Loucy (cell line): Measurements from ENCODE around the gene STMN3.

Experiments used
- H2AFZ ChIP-seq: fragments of 200-600 bp; sonication (generic); 2 replicates; pipeline ENCODE4 v1.6.0; 2016; ENCODE audit warnings: antibody characterized with exemption, mild to moderate bottlenecking, low read length, moderate library complexity
- H3F3A ChIP-seq: fragments of 200-600 bp; 2 replicates; pipeline ENCODE4 v1.6.0; 2016; ENCODE audit warnings: antibody characterized with exemption, low read depth, mild to moderate bottlenecking
- H3K27me3 ChIP-seq: fragments of 200-600 bp; sonication (generic); 2 replicates; pipeline ENCODE4 v1.6.1; 2014; ENCODE audit warnings: low read length, mild to moderate bottlenecking; ENCODE audit not compliant: insufficient read depth, poor library complexity, severe bottlenecking
- H3K36me3 ChIP-seq: fragments of 200-600 bp; sonication (generic); 2 replicates; pipeline ENCODE4 v1.6.1; 2016; ENCODE audit warnings: low read length; ENCODE audit not compliant: insufficient read depth
- H3K4me1 ChIP-seq: fragments of 200-600 bp; sonication (generic); 2 replicates; pipeline ENCODE4 v1.5.1; 2014; ENCODE audit warnings: low read length, mild to moderate bottlenecking; ENCODE audit not compliant: insufficient read depth, poor library complexity, severe bottlenecking
- H3K4me2 ChIP-seq: fragments of 200-600 bp; sonication (generic); 2 replicates; pipeline ENCODE4 v1.6.0; 2014; ENCODE audit warnings: antibody characterized with exemption, low read length, low read depth, mild to moderate bottlenecking; ENCODE audit not compliant: poor library complexity, severe bottlenecking
- H3K4me3 ChIP-seq: fragments of 200-600 bp; sonication (generic); 2 replicates; pipeline ENCODE4 v1.5.1; 2014; ENCODE audit warnings: low read length, mild to moderate bottlenecking, mixed read lengths; ENCODE audit not compliant: poor library complexity, severe bottlenecking
- H3K79me2 ChIP-seq: fragments of 200-600 bp; sonication (generic); 2 replicates; pipeline ENCODE4 v1.6.1; 2014; ENCODE audit warnings: low read length; ENCODE audit not compliant: insufficient read depth
- H3K9ac ChIP-seq: fragments of 200-600 bp; sonication (generic); 2 replicates; pipeline ENCODE4 v1.6.0; 2014; ENCODE audit warnings: mild to moderate bottlenecking, low read depth, low read length, moderate library complexity; ENCODE audit not compliant: poor library complexity, severe bottlenecking
- H3K9me2 ChIP-seq: fragments of 200-600 bp; sonication (generic); replicated peaks from 2 replicates; pipeline ENCODE4 v1.6.1; 2016; ENCODE audit warnings: low read depth, low read length, mixed read lengths
- H3K9me3 ChIP-seq: fragments of 200-600 bp; sonication (generic); 2 replicates; pipeline ENCODE4 v1.6.1; 2014; ENCODE audit warnings: mild to moderate bottlenecking, antibody characterized with exemption, low read length, low read depth; ENCODE audit not compliant: insufficient read depth
- H4K20me1 ChIP-seq: fragments of 200-600 bp; sonication (generic); 2 replicates; pipeline ENCODE4 v1.6.0; 2014; ENCODE audit warnings: antibody characterized with exemption, low read length, mild to moderate bottlenecking; ENCODE audit not compliant: insufficient read depth, poor library complexity, severe bottlenecking
- CTCF ChIP-seq: fragments of 200-600 bp; sonication (generic); conservative IDR thresholded peaks from 2 replicates; pipeline ENCODE4 v1.5.1; 2014; ENCODE audit warnings: mild to moderate bottlenecking, antibody characterized with exemption, low read length
- EZH2phosphoT487 ChIP-seq: fragments of 200-600 bp; IDR thresholded peaks from 2 replicates; pipeline ENCODE4 v1.6.1; 2018; ENCODE audit warnings: antibody characterized with exemption, mild to moderate bottlenecking, moderate library complexity, borderline replicate concordance

Gene STMN3

GRCh38 chr20:63591786-63592355, 61.4 kb downstream of the STMN3 start:
- Histone ChIP-seq H3K36me3 (peaks cover 13% of the 10 kb centered on the region; the same call in 1 of the 2 replicates), H3K9ac (no peak overlapping the region)

GRCh38 chr20:63591147-63591533, 62.1 kb downstream of the STMN3 start:
- Histone ChIP-seq H3K9me2 (no peaks in the 10 kb centered on the region), H3K79me2 (no peaks in the 10 kb centered on the region), H3K4me1 (no peaks in the 10 kb centered on the region), H3K4me3 (no peak overlapping the region), H2AFZ (no peak overlapping the region), H3K27me3 (no peaks in the 10 kb centered on the region), H4K20me1 (no peaks in the 10 kb centered on the region), H3K36me3 (peaks cover 13% of the 10 kb centered on the region; the same call in 1 of the 2 replicates), H3K4me2 (no peak overlapping the region), H3K9me3 (no peaks in the 10 kb centered on the region), H3F3A (no peaks in the 10 kb centered on the region), H3K9ac (no peak overlapping the region)
- no peak for TF ChIP-seq EZH2phosphoT487
- TF ChIP-seq CTCF = no peak

More at GRCh38 chr20:63591786-63592355, 61.4 kb downstream of the STMN3 start:
- no peak overlapping the region for H2AFZ ChIP-seq
- no peaks in the 10 kb centered on the region for H3K9me3 ChIP-seq
- H3K27me3 ChIP-seq = no peaks in the 10 kb centered on the region
- no peak overlapping the region for H3K4me2 ChIP-seq
- H3K4me3 ChIP-seq = no peak overlapping the region
- no peaks in the 10 kb centered on the region for H3K79me2 ChIP-seq
- no peak for TF ChIP-seq EZH2phosphoT487
- no peak for TF ChIP-seq CTCF
- H3F3A ChIP-seq = no peaks in the 10 kb centered on the region
- H3K4me1 ChIP-seq = no peaks in the 10 kb centered on the region
- H3K9me2 ChIP-seq = no peaks in the 10 kb centered on the region
- no peaks in the 10 kb centered on the region for H4K20me1 ChIP-seq

GRCh38 chr20:63590218-63591146, 62.7 kb downstream of the STMN3 start:
- H4K20me1 ChIP-seq = no peaks in the 10 kb centered on the region

More at GRCh38 chr20:63590218-63591146, 62.7 kb downstream of the STMN3 start:
- TF ChIP-seq CTCF = no peak
- Histone ChIP-seq H3K4me3 (no peak overlapping the region), H3K36me3 (peaks cover 13% of the 10 kb centered on the region; the same call in 1 of the 2 replicates), H3K27me3 (no peaks in the 10 kb centered on the region), H3K4me1 (no peaks in the 10 kb centered on the region), H3K4me2 (no peak overlapping the region), H2AFZ (no peak overlapping the region), H3K9me3 (no peaks in the 10 kb centered on the region), H3K9me2 (no peaks in the 10 kb centered on the region), H3K9ac (no peak overlapping the region), H3K79me2 (no peaks in the 10 kb centered on the region), H3F3A (no peaks in the 10 kb centered on the region)
